ENCODE results near the gene USP22. TPM values are rescaled to one million over a fixed set of nuclear protein-coding genes. Genes with fewer than 3 reads are reported as not detected.

USP22 gene
- total and polyA plus RNA-seq, 8 donors: 22.7 to 102 (median 75.5) TPM

- 83 to 92% methylated on average over 10 of the region's 10 CpGs for WGBS, 2 donors
- TF ChIP-seq CTCF (IDR thresholded peaks at IDR 0.05): no peak
- H3K27ac ChIP-seq: no peak overlapping the region
- intact Hi-C loops (cut with DNase I): no loop called here
- peaks cover 20 to 97% (median 71%) of the 10 kb centered on the region in 3 donors for H3K36me3 ChIP-seq
- DNase-seq (no peak), ATAC-seq (no peak), FAIRE-seq (no peak)
- H3K9me3 ChIP-seq: no peaks in the 10 kb centered on the region
- H3K27me3 ChIP-seq: no peaks in the 10 kb centered on the region
- no peak overlapping the region for H3K4me3 ChIP-seq
- H3K4me1 ChIP-seq: no peaks in the 10 kb centered on the region
Observed at GRCh38 chr17:21008992-21009671, 33.7 kb downstream of the USP22 start.

- Histone ChIP-seq H3K27me3 (no peaks in the 10 kb centered on the region), H3K36me3 (peaks cover 20 to 100% (median 78%) of the 10 kb centered on the region in 3 donors), H3K4me3 (no peak overlapping the region), H3K4me1 (no peaks in the 10 kb centered on the region), H3K9me3 (no peaks in the 10 kb centered on the region), H3K27ac (no peak overlapping the region)
- ATAC-seq: no peak
- WGBS, 2 donors: 84 to 91% methylated on average over 13 of the region's 13 CpGs
- FAIRE-seq: no peak
- intact Hi-C loops (cut with DNase I): no loop called here
- TF ChIP-seq CTCF (IDR thresholded peaks at IDR 0.05): no peak
- DNase-seq: no peak
Observed at GRCh38 chr17:21008160-21008915, 34.5 kb downstream of the USP22 start.

- ATAC-seq (no peak), FAIRE-seq (no peak), DNase-seq (no peak)
- Histone ChIP-seq H3K9me3 (no peaks in the 10 kb centered on the region), H3K4me3 (no peak overlapping the region), H3K27me3 (no peaks in the 10 kb centered on the region), H3K4me1 (no peaks in the 10 kb centered on the region), H3K36me3 (peaks cover 20 to 100% (median 79%) of the 10 kb centered on the region in 3 donors), H3K27ac (no peak overlapping the region)
- 90 to 92% methylated on average over 9 of the region's 9 CpGs for WGBS, 2 donors
- no peak for TF ChIP-seq CTCF (IDR thresholded peaks at IDR 0.05)
- intact Hi-C loops (cut with DNase I): no loop called here
Observed at GRCh38 chr17:21007646-21008045, 35.2 kb downstream of the USP22 start.

GRCh38 chr17:21005803-21006202 is 37.0 kb downstream of the USP22 start:
- H3K4me1 ChIP-seq: no peaks in the 10 kb centered on the region
- DNase-seq: no peak
- H3K36me3 ChIP-seq: peaks cover 17 to 95% (median 76%) of the 10 kb centered on the region in 3 donors
- 81 to 86% methylated on average over 5 of the region's 5 CpGs for WGBS, 2 donors
- FAIRE-seq: no peak
- no peaks in the 10 kb centered on the region for H3K27me3 ChIP-seq
- H3K9me3 ChIP-seq: no peaks in the 10 kb centered on the region
- ATAC-seq: no peak
- no peak overlapping the region for H3K27ac ChIP-seq
- no peak for TF ChIP-seq CTCF (IDR thresholded peaks at IDR 0.05)
- no peak overlapping the region for H3K4me3 ChIP-seq
- intact Hi-C loops (cut with DNase I): no loop called here

GRCh38 chr17:21005367-21005766 is 37.4 kb downstream of the USP22 start:
- H3K36me3 ChIP-seq: peaks cover 14 to 94% (median 75%) of the 10 kb centered on the region in 3 donors
- no peaks in the 10 kb centered on the region for H3K27me3 ChIP-seq
- H3K27ac ChIP-seq: no peak overlapping the region
- WGBS, 2 donors: 56 to 75% methylated on average over 4 of the region's 4 CpGs
- intact Hi-C loops (cut with DNase I): no loop called here
- DNase-seq: no peak
- TF ChIP-seq CTCF (IDR thresholded peaks at IDR 0.05): no peak
- no peak for ATAC-seq
- FAIRE-seq: no peak
- H3K4me1 ChIP-seq: no peaks in the 10 kb centered on the region
- no peak overlapping the region for H3K4me3 ChIP-seq
- no peaks in the 10 kb centered on the region for H3K9me3 ChIP-seq

Measured in pancreas (tissue), 10 donors.